NCI-H510A treated with DMSO at 0.1 percent for 48 hours (cell line): ENCODE measurements around the gene EMX1.

Experiments
- DNase-seq: peaks from one replicate; lab custom pipeline; 2025; lab: John Stamatoyannopoulos, UW

Gene EMX1

GRCh38 chr2:72981536-72981935 lies 64.2 kb downstream of the EMX1 start:
- DNase-seq, result no peak

GRCh38 chr2:72982219-72982618 lies 64.9 kb downstream of the EMX1 start:
- no peak for DNase-seq

GRCh38 chr2:72982781-72983499 lies 65.6 kb downstream of the EMX1 start:
- DNase-seq, result no peak

- peak; percentile 62 for DNase-seq
Measured at GRCh38 chr2:72983500-72984161, 66.3 kb downstream of the EMX1 start.

- DNase-seq, result no peak
Measured at GRCh38 chr2:72984172-72984671, 66.9 kb downstream of the EMX1 start.
